Common myeloid progenitor, CD34-positive (primary cell): ENCODE measurements around the gene RAB11FIP4.

ENCODE experiments used
- CTCF ChIA-PET: fragments of 350-600 bp; sonication (Branson Sonifier 250); formaldehyde crosslinking; loops from one replicate; lab custom pipeline; 2021; ENCODE audit warnings: antibody characterized with exemption; lab: Charles Lee
- POLR2A ChIA-PET: fragments of 350-600 bp; sonication (Branson Sonifier 250); formaldehyde crosslinking; loops from one replicate; lab custom pipeline; 2021; ENCODE audit warnings: antibody characterized with exemption; lab: Charles Lee
- DNase-seq, 3 donors: peaks; one replicate each; pipeline versions ENCODE4 v3.0.0 to v3.0.0-alpha.2; 2013
- H3K27ac ChIP-seq, 2 experiments: 1 replicate in 1 of 2; 2 replicates in 1 of 2; pipeline ENCODE4 v1.7.0; 2013; ENCODE audit warnings: inconsistent platforms in 2 of 2, low read length in 2 of 2, mild to moderate bottlenecking in 2 of 2, low read depth in 1 of 2, moderate library complexity in 1 of 2; ENCODE audit not compliant: severe bottlenecking in 2 of 2, insufficient read depth in 1 of 2, poor library complexity in 1 of 2
- H3K27me3 ChIP-seq, 5 experiments: replicated peaks in 2 of 5; 1 replicate in 3 of 5; 2 replicates in 2 of 5; pipeline versions ENCODE4 v1.6.1 to v1.7.0; 2013; ENCODE audit warnings: low read length in 4 of 5, mild to moderate bottlenecking in 2 of 5, moderate library complexity in 2 of 5, inconsistent platforms in 1 of 5; ENCODE audit not compliant: insufficient read depth in 5 of 5, control insufficient read depth in 4 of 5
- H3K36me3 ChIP-seq, 4 experiments: 1 replicate in 2 of 4; 2 replicates in 2 of 4; pipeline versions ENCODE4 v1.6.1 to v1.7.0; 2013; ENCODE audit warnings: low read length in 3 of 4, control low read depth in 1 of 4, mild to moderate bottlenecking in 1 of 4; ENCODE audit not compliant: control insufficient read depth in 4 of 4, insufficient read depth in 4 of 4
- H3K4me1 ChIP-seq, 4 experiments: 1 replicate in 3 of 4; 2 replicates in 1 of 4; pipeline versions ENCODE4 v1.6.1 to v1.7.1; 2013; ENCODE audit warnings: low read length in 3 of 4, mild to moderate bottlenecking in 3 of 4, control low read depth in 1 of 4, inconsistent platforms in 1 of 4, moderate library complexity in 1 of 4; ENCODE audit not compliant: control insufficient read depth in 4 of 4, insufficient read depth in 4 of 4; ENCODE audit errors: control extremely low read depth in 1 of 4
- H3K4me3 ChIP-seq, 7 experiments: 1 replicate in 4 of 7; 2 replicates in 3 of 7; pipeline versions ENCODE4 v1.5.1 to v1.7.0; 2013; ENCODE audit warnings: mild to moderate bottlenecking in 7 of 7, low read length in 6 of 7, moderate library complexity in 6 of 7, inconsistent platforms in 2 of 7, low read depth in 2 of 7, control low read depth in 1 of 7; ENCODE audit not compliant: insufficient read depth in 4 of 7, control insufficient read depth in 1 of 7; ENCODE audit errors: extremely low read depth in 1 of 7
- H3K9me3 ChIP-seq, 5 experiments: 1 replicate in 4 of 5; 2 replicates in 1 of 5; pipeline versions ENCODE4 v1.6.1 to v1.7.1; 2013; ENCODE audit warnings: low read length in 4 of 5, mild to moderate bottlenecking in 2 of 5, inconsistent platforms in 1 of 5, low read depth in 1 of 5, moderate library complexity in 1 of 5; ENCODE audit not compliant: control insufficient read depth in 4 of 5, insufficient read depth in 2 of 5; ENCODE audit errors: control extremely low read depth in 1 of 5
- WGBS: methylation state at CpG from one replicate; pipeline ENCODE4 v1.1.5; 2013; ENCODE audit not compliant: insufficient coverage; 5-methylcytosine and 5-hydroxymethylcytosine counted together

RAB11FIP4 gene

GRCh38 chr17:31497431-31497830, 106.0 kb downstream of the RAB11FIP4 start:
- Histone ChIP-seq H3K4me1 (peaks cover 16 to 45% (median 39%) of the 10 kb centered on the region in 4 experiments), H3K4me3 (no peak overlapping the region), H3K27ac (no peak overlapping the region), H3K9me3 (no peaks in the 10 kb centered on the region), H3K27me3 (peaks cover 0 to 2% (median 0%) of the 10 kb centered on the region in 5 experiments), H3K36me3 (no peaks in the 10 kb centered on the region)
- ChIA-PET POLR2A (interaction anchor here (0.7 kb wide), 1 partner anchor 185 kb away, joined by 3 read pairs; no protein-coding TSS in a partner anchor), CTCF (interaction anchor here (3.1 kb wide), 1 partner anchor 12 kb away, joined by 15 read pairs; no protein-coding TSS in a partner anchor)
- 86% methylated on average over 5 of the region's 6 CpGs for WGBS
- DNase-seq = no peak

GRCh38 chr17:31497994-31498826, 106.7 kb downstream of the RAB11FIP4 start:
- H3K36me3 ChIP-seq = no peaks in the 10 kb centered on the region
- peaks cover 15 to 38% (median 31%) of the 10 kb centered on the region in 4 experiments for H3K4me1 ChIP-seq
- 98% methylated on average over 8 of the region's 10 CpGs for WGBS
- ChIA-PET POLR2A (no interaction called here), CTCF (interaction anchor here (0.6 to 3.1 kb wide), 4 partner anchors 11 to 349 kb away, joined by 3 to 15 read pairs (median 4); no protein-coding TSS in a partner anchor)
- DNase-seq = no peak
- H3K9me3 ChIP-seq = no peaks in the 10 kb centered on the region
- no peak overlapping the region for H3K27ac ChIP-seq
- H3K4me3 ChIP-seq = no peak overlapping the region
- H3K27me3 ChIP-seq = peaks cover 0 to 2% (median 0%) of the 10 kb centered on the region in 5 experiments

- peaks cover 6 to 20% (median 13%) of the 10 kb centered on the region in 4 experiments for H3K4me1 ChIP-seq
- whole genome bisulfite sequencing = 88% methylated on average over 11 of the region's 11 CpGs
- no peak for DNase-seq
Measured at GRCh38 chr17:31499771-31500554, 108.5 kb downstream of the RAB11FIP4 start.

GRCh38 chr17:31506517-31506916, 115.0 kb downstream of the RAB11FIP4 start:
- H3K27ac ChIP-seq = no peak overlapping the region
- H3K27me3 ChIP-seq = no peaks in the 10 kb centered on the region
- H3K4me1 ChIP-seq = peaks cover 0 to 38% (median 34%) of the 10 kb centered on the region in 4 experiments
- WGBS = no CpG with 5 or more reads among the region's 1 CpG
- H3K36me3 ChIP-seq = no peaks in the 10 kb centered on the region
- POLR2A ChIA-PET = no interaction called here
- no peak overlapping the region for H3K4me3 ChIP-seq
- CTCF ChIA-PET = interaction anchor here (1.1 to 1.8 kb wide), 4 partner anchors 11 to 70 kb away, joined by 3 to 4 read pairs (median 3); no protein-coding TSS in a partner anchor
- no peak for DNase-seq
- no peaks in the 10 kb centered on the region for H3K9me3 ChIP-seq

More at GRCh38 chr17:31499771-31500554, 108.5 kb downstream of the RAB11FIP4 start:
- H3K4me3 ChIP-seq = no peak overlapping the region
- no peaks in the 10 kb centered on the region for H3K9me3 ChIP-seq
- H3K36me3 ChIP-seq = no peaks in the 10 kb centered on the region
- ChIA-PET POLR2A (interaction anchor here (0.9 kb wide), 1 partner anchor 15 kb away, joined by 3 read pairs; no protein-coding TSS in a partner anchor), CTCF (interaction anchor here (1.1 to 3.1 kb wide), 5 partner anchors 9 to 61 kb away, joined by 3 to 15 read pairs (median 5); no protein-coding TSS in a partner anchor)
- no peak overlapping the region for H3K27ac ChIP-seq
- H3K27me3 ChIP-seq = peaks cover 0 to 2% (median 0%) of the 10 kb centered on the region in 5 experiments

GRCh38 chr17:31508288-31509094, 117.0 kb downstream of the RAB11FIP4 start:
- Histone ChIP-seq H3K9me3 (no peaks in the 10 kb centered on the region), H3K27me3 (no peaks in the 10 kb centered on the region), H3K36me3 (no peaks in the 10 kb centered on the region), H3K27ac (peak overlapping the region in 1 of 2 experiments; percentile 51), H3K4me3 (peak overlapping the region; percentile 3 to 78 (median 44)), H3K4me1 (peaks cover 0 to 41% (median 36%) of the 10 kb centered on the region in 4 experiments)
- peak; percentile 72 to 90 (median 84) for DNase-seq
- POLR2A ChIA-PET = interaction anchor here (1.2 kb wide), 1 partner anchor 15 kb away, joined by 5 read pairs; no protein-coding TSS in a partner anchor
- WGBS = 29% methylated on average over 11 of the region's 13 CpGs
- CTCF ChIA-PET = interaction anchor here (0.7 to 10.6 kb wide), 12 partner anchors 9 to 370 kb away, joined by 3 to 91 read pairs (median 4); no protein-coding TSS in a partner anchor
